Right kidney (tissue), 1 donor: ENCODE measurements around the gene GPATCH2.
"Not testable (repeated sequence)": the region's sequence is repeated elsewhere in the genome, so short reads cannot be mapped to it uniquely, and the experiment has no call there.

Experiments used
- DNase-seq: peaks from one replicate; pipeline ENCODE4 v3.0.0-alpha.2; 2016

Gene GPATCH2

DNA sequence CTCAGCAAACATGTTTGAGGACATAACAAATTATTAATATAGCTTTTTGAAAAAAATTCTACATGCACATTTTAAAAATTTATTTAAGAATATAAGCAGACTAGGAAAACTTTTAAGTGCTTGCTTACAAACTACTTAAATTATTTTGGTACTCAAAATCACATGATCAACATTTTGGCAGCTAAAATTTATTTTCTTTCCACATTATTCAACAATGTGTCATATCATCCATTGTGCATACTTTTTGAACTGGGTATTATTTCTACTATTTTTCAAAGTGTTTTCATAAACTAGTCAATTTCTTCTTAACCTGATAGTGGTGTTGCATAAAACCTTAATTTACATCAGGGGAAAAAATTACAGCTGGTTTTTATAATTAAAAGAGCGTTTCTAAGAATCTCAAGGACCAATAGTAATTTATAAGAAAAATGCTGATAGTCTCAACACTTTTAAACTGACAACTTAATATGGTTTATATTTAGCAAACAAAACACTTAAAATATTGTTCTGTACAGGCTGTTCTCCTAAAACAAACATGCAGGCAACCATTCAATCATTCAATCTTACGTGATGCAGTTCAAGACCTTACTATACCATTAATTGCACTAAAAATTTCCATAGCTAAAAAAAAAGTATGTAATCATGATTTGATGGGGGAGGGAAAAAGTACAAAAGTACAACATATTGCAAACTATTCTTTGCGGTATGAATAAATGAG is 105.0 kb downstream of the GPATCH2 start:
- no peak for DNase-seq

DNA sequence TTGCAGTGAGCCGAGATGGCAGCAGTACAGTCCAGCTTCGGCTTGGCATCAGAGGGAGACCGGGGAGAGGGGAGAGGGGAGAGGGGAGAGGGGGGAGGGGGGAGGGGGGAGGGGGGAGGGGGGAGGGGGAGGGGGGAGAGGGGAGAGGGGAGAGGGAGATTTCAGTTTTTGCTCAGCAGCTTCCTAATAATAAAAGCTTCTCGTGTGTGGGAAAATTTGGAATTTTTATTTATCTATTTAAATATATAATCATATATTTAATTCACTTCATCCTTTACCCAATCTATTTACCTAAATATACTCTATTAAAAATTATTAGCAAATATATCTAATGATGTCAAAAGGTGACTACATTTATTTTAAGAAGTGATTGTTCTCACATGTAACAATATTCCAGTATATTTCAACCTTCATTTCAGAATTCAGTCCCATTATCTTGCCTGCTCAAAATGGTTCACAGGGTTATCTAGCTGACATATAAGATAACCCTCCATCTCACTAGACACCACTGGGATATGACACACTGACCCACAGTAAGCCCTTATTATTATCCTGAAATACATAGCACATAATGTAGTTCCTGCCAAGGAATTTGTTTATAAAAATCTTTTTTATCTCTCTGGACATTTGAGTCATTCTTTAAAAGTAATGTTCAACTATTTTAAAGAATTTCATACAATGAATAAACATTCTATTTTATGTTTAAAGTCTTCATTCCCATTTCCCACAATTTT is 105.9 kb downstream of the GPATCH2 start:
- no peak for DNase-seq

DNA sequence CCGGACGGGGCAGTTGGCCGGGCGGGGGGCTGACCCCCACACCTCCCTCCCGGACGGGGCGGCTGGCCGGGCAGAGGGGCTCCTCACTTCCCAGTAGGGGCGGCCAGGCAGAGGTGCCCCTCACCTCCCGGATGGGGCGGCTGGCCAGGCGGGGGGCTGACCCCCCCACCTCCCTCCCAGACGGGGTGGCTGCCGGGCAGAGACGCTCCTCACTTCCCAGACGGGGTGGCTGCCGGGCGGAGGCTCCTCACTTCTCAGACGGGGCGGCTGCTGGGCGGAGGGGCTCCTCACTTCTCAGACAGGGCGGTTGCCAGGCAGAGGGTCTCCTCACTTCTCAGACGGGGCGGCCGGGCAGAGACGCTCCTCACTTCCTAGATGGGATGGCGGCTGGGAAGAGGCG is 107.0 kb downstream of the GPATCH2 start:
- DNase-seq = not testable (repeated sequence)

DNA sequence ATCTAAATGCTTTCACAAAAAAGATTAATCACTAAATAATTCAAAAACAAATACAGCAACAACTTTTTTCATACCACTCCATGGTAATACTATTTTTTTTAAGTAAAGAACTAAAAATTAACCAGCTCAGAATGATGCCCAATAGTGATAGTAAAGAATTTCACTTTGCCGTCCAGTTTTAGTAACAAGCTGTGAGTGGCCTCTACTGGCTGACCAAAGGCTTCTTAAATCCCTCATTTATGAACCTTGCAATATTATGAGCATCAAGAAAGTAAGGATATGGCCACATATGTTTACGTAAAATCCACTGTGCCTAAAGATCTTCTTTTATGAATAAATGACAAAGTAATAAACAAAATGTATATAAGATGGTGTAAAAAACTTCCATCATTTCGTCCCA is 108.6 kb downstream of the GPATCH2 start:
- no peak for DNase-seq

DNA sequence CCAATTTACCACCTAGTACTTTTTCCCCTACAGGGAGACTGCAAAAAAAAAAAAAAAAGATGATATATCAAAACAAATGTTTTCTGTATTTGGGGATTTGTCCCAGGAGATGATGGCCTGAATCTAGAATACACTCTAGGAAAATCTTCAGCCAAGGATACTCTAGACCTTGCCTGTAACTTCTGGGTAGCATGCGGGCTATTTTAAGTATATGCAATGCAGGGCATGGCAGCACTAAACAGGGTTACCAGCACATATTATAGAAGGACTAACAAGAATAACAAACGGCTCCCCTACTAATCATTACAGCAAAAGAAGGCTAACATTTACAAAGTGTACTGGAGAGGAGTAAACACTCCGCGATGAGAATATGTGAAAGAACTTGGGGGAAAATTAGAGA is 109.6 kb downstream of the GPATCH2 start:
- no peak for DNase-seq

DNA sequence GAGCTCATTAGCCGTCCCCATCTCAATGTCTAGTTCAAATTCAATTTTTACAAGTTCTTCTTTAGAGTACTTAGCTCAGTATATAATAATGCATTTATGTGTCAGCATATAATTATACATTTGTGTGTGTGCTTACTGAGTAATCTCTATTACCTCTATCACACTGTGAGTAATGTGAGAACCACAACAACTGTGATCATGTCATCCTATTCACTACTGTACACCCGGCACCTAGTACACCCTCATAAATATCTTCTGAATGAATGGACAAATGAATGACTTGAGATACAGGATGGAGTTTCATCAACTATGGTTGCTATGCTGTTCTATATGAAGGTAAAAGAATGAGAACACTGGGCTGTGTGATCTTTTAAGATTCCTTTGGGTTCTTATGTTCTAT is 124.0 kb downstream of the GPATCH2 start:
- DNase-seq = no peak

DNA sequence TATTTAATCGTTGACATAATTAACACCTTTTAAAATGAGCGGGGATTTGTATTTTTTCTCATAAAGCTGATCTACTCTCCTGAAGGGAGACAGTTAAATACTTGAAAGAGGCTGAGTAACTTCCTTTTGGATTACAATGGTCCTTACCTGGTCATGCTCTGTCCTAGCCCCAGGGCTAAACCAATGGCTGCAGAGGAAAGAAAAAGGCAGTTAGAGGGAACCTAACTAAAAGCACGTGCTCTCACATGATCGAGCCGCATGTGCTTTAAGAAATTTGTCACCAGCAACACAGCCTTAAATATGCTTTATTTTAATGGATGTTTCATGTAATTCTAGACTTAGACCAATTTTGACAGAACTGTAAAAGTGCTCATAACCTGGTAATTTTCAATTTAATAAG is 132.7 kb downstream of the GPATCH2 start:
- no peak for DNase-seq

DNA sequence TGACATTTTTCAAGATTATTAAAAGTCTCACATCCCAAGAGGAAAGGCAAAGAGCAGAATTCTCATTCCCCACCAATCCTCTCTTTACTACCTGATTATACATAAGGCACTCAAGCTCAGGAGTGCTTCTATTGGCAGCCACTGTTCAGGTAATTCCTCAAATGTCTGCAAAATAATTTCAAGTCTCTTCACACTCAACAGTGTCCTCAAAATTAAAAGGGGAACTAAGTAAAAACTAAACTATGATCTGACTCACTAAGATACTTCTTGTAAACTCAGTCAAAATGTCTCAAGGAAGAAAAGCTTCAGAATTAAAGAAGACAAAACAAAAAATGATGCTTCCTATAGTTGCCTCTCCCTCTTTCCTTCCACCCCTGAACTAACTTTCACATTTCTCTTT is 135.6 kb downstream of the GPATCH2 start:
- no peak for DNase-seq

DNA sequence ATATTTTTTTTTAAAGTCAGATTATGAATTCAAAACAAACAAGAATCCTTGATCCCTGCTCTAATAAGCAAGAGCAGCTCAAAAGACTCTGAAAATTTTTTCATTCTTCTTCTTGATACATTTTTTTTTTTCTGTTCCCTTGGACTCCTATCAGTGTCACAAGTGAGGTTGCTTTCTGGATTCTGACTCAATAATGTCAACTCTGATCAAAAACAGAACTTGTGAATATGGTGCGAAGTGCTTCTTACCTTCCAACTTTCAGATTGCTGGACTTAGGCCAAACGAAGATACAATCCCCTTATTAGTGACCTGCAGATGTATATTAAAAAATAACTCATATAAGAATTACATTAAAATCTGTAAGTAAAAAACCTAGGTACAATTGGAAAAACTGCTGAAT is 136.1 kb downstream of the GPATCH2 start:
- DNase-seq = no peak

DNA sequence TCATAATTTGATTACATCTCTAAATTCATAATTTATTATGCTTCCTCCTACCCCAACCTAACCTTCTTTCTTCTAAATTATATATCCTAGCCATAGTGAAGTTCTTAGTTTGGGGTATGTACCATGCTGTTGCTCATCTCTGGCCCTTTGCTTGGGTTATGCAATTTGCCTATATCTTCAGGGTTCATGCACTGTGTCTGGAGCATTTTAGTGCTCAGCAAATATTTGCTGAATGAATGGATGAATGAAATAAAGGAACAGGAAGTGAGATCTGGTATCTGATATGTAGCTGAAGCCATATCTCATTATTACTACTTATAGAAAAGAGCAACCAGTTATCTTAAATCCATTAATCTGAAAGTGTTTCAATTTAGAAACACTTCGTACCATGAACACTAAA is 137.6 kb downstream of the GPATCH2 start:
- no peak for DNase-seq

DNA sequence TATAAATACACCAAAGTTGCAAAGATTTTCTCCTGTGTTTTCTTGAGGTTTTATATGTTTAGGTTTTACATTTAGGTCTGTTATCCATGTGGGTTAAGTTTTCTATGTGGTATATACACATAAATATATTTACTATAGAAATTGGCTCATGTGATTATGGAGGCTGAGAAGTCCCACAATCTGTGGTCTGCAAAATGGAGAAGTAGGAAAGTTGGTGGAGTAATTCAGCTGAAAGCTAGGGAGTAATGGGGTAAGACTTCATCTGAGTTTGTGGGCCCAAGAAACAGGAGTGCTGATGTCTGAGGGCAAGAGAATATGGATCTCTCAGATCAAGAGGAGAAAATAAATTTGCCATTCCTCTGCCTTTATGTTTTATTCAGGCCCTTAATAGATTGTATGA is 146.0 kb downstream of the GPATCH2 start:
- DNase-seq = no peak

DNA sequence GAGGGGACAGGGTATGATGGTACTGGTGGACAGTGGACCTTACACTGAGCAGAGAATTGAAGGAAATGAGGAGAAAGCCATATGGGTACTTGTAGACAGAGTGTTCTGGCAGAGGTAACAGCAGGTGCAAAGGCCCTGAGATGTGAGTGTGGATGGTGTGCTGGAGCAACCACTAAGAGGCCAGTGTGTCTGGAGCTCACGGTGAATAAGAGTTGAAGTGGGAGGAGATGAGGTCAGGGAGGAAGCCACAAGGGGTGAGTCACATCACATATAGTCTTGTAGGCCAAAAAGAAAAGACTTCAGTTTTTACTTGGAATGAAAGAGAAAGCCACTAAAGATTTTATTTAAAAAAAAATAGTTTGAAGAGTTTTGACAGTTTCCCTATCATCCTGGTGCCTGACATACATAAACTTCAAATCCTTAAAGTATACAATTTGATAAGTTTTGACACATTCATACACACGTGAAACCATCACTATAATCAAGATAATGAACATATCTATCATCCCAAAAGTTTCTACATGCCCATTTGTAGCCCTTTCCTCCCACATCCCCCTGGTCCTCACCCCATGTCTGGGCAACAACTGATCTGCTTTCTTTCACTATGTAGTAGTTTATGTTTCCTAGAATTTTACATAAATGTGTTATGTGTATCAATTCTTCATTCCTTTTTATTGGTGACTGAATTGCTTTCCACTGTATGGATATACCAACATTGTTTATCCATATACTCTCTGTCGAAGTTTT is 148.4 kb downstream of the GPATCH2 start:
- DNase-seq = no peak

DNA sequence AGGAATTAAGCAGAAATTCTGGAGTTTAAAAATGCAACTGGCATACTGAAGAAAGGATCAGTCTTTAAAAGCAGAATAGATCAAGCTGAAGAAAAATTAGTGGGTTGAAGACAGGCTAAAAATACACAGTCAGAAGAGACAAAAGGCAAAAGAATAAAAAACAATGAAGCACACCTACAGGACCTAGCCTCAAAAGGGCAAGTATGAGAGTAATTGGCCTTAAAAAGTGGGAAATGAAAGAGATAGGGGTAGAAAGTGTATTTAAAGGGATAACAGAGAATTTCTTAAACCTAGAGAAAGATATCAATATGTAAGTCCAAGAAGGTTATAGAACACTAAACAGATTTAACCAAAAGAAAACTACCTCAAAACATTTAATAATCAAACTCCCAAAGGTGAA is 152.4 kb downstream of the GPATCH2 start:
- DNase-seq = no peak

DNA sequence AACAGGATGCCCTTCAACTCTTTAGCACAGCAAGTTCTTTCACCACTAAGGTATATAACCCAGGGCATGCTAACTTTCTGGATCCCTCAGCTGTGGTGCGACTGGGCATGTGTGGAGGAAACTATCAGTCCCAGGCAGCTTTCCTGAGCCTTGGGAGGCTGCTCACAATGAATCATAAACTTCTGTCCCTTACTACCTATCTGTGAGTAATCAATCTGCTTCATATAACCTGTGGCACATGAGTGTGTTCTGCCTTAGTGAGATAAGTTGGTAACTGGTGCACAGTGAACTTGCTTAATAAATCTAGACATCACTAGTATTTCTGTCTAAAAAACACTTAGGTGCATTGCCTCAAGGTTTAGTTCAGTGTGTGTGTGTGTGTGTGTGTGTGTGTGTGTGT is 158.0 kb downstream of the GPATCH2 start:
- DNase-seq = no peak

DNA sequence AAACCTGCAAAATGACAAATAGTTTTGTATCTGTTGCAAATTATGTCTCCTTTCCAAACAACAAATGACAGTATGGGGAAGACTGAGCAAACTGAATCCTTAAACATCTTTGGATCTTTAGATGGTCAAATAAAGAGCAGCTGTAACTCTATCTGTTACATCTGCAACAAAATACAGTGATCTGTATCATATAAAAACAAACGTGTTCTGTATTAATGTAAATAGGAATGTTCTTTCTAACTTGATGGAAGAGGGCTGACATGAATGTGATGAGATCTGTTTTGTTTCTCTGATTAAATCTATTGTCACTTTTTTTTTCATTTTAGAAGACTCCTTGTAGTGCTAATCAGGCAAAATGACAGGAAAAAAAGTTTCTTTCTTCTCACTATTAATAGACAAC is 159.5 kb downstream of the GPATCH2 start:
- no peak for DNase-seq

DNA sequence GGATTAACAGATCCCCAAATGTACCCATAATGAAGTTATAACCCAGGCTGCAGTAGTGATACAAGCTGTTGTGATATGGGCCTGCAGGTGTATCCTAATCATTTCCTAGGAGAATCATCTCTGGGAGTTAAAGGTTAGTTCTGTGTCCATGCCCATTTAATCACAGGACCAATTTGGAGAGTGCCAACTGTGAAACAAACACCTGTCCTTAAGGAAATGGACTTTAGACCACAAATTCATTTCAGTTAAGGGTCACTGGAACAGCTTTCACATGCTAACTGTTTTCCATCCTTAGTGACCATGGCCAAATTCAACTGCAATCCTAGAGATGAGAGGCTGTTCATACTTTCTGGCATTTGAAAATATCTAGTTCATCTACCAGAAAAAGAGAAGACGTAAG is 160.9 kb downstream of the GPATCH2 start:
- DNase-seq = no peak

DNA sequence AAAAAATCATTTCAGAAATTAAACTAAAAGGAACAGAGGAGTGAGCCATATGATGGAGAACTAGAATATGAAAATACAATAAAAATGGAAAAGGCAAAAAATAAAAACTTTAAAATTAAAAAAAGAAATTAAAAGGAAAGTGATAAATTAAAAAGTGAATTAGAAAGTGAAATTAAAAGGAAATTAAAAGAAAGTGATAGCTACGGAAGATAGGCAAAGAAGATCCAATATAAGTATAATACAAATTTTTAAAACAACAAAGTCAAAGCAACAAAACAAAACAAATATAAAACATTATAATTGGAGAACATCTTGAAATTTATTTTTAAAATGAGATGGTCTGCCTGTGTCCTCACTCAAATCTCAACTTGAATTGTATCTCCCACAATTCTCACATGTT is 165.8 kb downstream of the GPATCH2 start:
- no peak for DNase-seq

DNA sequence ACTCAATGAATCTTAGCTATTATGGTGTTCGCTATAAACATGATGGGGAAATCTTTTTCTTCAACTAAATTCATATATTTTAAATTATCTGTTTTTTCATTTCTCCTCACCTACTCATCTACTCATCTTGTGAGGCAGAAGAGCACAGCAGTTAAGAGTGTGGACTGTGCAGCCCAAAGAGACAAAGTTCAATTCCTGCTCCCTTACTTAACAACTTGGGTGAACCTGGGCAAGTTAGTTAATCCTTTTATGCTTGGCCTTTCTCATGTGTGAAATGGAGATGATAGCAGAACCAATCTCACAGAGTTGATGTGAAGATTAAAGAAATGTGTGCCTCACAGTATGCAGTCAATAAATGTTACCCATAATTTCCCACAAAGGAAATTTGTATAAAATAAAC is 168.2 kb downstream of the GPATCH2 start:
- DNase-seq = no peak

DNA sequence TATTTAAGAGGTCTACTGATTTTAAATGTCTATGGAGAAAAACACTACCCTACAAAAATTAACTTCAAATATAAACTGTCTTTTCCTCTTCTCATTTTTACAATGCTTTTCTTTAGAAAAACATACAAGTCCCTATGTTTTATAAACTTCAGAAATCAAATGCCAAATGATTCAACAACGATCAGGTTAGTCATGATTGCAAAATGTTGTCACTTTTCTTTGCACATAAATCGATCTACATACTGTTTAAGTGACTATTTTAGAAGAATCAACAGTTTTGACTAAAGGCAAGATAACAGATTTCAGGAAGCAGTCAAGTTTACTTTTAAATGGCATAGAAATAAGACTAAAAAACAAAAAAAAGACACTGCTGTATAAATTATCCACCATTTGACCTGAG is 168.7 kb downstream of the GPATCH2 start:
- DNase-seq = no peak

DNA sequence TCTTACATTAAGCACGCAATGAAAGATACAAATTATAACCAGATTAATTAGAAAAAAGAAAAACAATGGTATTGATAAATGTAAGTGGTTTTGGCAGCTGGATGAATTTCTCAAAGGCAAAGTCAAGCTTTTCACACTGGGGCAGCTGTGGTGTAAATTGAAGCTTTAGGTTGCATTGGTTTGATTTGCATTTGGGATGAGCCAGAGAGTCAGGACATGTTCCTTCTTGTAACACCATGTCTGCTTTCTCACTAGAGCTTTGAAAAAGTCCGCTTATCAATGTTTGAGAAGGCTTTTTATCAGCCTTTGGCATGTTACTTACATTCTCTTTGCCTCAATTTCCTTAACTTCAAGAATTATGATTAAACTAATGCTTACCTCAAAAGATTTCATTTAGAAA is 173.9 kb downstream of the GPATCH2 start:
- DNase-seq = no peak

DNA sequence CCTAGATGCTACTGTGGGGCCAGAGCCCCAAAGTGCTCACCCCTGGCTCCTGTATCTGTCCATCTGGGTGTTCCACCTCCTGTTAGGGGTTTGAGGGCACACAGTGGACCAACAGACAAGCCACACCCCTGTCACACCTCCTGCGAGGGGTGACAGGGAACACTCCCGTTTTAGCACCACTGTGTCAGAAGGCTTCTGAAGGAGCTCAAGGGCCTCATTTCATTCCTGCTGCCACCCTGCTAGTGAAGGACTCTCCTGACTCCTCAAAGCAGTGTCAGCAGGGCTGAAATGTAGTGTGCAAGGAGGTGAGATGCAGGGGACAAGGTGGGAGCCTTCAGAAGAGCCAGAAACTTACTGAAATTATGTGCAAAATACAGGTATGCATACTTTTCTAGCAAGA is 174.6 kb downstream of the GPATCH2 start:
- no peak for DNase-seq

DNA sequence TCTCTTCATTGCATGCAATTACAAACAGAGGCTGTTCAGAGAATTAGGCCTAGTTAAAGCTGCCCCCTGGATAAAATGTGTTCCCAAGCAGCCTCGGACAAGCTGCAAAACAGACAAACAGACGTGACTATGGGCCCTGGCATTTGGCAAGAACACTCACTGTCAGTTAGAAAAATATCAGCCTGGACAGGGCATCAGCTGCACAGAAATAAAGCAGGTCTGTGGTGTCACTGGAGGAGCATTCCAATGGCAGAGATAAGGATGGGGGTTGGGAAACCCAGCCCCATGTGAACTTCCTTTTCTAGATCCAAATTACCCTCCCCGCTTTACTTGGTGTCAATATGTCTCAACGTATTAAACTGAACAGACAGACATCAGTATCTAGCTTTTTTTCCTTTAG is 177.1 kb downstream of the GPATCH2 start:
- no peak for DNase-seq

DNA sequence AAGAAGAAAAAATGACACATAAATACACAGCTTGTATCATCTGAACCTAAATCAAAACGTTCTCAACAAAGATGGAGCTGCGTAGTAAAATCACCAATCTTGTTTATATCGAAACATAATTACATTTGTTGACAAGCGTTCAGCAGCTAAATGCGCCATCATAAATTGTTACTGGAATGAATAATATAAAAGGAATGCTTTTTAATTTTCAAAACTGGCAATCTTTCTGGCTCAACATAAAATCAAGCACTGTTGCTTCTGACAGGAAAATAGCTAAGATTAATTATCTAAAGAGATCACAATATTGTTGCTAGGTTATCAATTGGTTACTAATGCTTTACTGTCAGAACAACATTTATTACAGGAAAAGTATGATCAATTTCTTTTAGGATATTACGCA is 181.5 kb downstream of the GPATCH2 start:
- no peak for DNase-seq

DNA sequence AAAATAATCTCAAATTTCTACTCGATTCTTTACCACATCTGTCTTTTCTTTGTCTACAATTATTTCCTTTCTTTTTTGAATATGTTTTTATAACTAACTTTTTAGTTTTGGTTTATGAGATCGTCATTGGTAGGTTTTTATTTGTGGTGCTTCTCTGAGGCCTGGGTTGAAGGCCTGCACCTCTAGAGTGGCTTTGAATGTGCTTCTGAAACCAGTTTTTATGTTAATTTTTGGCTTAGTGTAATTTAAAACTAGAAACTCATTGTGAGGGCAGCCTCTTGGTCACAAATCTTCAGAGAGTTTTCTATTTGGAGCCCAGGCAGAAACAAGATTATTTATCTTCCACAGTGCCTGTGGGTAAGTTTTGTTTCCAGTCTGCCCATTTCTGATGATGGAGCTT is 187.0 kb downstream of the GPATCH2 start:
- no peak for DNase-seq
